ENCODE results near the gene RBFOX2.

GRCh38 chr22:35899736-35900135 is 128.9 kb downstream of the RBFOX2 start:
- TF ChIP-seq, protein P1, sequence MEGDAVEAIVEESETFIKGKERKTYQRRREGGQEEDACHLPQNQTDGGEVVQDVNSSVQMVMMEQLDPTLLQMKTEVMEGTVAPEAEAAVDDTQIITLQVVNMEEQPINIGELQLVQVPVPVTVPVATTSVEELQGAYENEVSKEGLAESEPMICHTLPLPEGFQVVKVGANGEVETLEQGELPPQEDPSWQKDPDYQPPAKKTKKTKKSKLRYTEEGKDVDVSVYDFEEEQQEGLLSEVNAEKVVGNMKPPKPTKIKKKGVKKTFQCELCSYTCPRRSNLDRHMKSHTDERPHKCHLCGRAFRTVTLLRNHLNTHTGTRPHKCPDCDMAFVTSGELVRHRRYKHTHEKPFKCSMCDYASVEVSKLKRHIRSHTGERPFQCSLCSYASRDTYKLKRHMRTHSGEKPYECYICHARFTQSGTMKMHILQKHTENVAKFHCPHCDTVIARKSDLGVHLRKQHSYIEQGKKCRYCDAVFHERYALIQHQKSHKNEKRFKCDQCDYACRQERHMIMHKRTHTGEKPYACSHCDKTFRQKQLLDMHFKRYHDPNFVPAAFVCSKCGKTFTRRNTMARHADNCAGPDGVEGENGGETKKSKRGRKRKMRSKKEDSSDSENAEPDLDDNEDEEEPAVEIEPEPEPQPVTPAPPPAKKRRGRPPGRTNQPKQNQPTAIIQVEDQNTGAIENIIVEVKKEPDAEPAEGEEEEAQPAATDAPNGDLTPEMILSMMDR (IDR thresholded peaks at IDR 0.05) = no peak
- TF ChIP-seq POLR2A (IDR thresholded peaks at IDR 0.05) = no peak
- no peak for TF ChIP-seq EP300 (IDR thresholded peaks at IDR 0.05)
